Measurements from ENCODE around the gene RHBDD2.
A peak's percentile ranks its signal among the peaks of the same experiment; 100 is the strongest.

RHBDD2 gene

DNA sequence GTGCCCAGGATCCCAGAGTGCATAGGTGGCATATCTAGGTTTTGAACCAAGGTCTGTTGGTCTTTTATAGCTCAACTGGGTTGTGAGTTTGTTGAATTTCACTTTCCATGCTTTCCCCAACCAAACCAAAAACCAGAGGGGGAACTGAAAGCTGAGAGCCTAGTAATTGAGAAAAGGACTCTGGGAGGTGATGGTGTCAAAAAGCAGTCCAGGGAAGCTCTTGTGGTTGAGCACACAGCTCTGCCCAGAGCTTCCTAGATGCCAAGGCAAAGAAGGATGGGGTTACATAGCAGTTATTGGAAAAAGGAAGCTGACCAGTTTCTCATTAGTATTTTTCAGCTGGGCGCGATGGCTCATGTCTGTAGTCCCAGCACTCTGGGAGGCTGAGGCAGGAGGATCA, 46.1 kb downstream of the RHBDD2 start:
- ChIA-PET POLR2A (interaction anchor here (3.2 kb wide), 1 partner anchor 9 kb away, joined by 21 read pairs; the partner anchor contains the start of gene POR), CTCF (interaction anchor here (0.7 to 2.1 kb wide), 6 partner anchors 9 to 96 kb away, joined by 3 to 6 read pairs (median 3); partner anchors contain the start of gene POR)
- no peak for DNase-seq (ENCODE audit: extremely low spot score)
- TF ChIP-seq CTCF (IDR thresholded peaks at IDR 0.05; ENCODE audit: control extremely low read depth, extremely low read depth, low read depth, missing control alignments), result no peak

- DNase-seq (ENCODE audit: extremely low spot score), result no peak
- TF ChIP-seq CTCF (IDR thresholded peaks at IDR 0.05; ENCODE audit: control extremely low read depth, extremely low read depth, low read depth, missing control alignments), result no peak
- ChIA-PET POLR2A (interaction anchor here (3.2 kb wide), 1 partner anchor 10 kb away, joined by 21 read pairs; the partner anchor contains the start of gene POR), CTCF (interaction anchor here (1.0 to 2.1 kb wide), 5 partner anchors 11 to 95 kb away, joined by 3 to 6 read pairs (median 3); partner anchors contain the start of gene POR)
Measured at GRCh38 chr7:75925717-75926435, 47.0 kb downstream of the RHBDD2 start.

DNA sequence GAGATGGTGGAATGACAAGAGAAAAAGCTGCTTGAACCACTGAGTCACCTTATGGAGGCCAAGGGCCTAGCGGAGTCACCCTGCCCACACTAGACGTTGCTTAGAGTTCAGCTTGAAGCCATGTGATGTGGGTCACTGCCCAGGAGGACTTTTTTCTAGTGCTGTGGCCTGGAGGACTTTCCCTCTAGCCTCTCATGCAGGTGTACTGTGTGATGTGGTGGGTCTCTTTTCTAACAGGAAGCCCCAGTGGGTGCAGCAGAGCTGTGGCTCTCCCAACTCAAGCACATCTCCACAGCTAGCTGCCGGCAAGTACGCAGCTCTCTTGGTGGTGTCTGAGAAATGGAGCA, 49.7 kb downstream of the RHBDD2 start:
- POLR2A ChIA-PET, result interaction anchor here (1.6 kb wide), 1 partner anchor 13 kb away, joined by 11 read pairs; the partner anchor contains the start of gene POR
- CTCF ChIA-PET, result interaction anchor here (0.8 to 2.9 kb wide), 6 partner anchors 13 to 91 kb away, joined by 3 to 10 read pairs (median 4); no protein-coding TSS in a partner anchor
- peak; percentile 64 for DNase-seq (ENCODE audit: extremely low spot score)
- TF ChIP-seq CTCF (IDR thresholded peaks at IDR 0.05; ENCODE audit: control extremely low read depth, extremely low read depth, low read depth, missing control alignments), result no peak

DNA sequence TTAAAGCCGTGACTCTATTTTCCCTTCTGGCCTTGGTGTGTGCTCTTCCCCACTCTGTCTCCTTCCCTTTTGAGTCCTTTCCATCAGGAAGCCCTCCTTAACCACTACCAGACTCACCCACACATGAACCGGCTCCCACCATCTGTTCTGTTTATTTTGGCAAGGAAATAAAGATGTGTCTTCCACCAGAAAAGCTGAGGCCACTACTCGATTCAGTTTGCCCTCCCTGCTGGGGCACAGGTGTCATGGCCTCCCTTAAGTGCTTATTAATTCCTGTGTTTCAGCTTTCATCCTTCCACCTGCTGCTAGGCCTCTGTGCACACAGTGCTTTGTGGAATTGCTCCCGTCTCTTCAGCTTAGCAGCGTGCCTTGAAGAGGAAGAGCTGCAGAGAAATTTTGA, 52.8 kb downstream of the RHBDD2 start:
- DNase-seq (ENCODE audit: extremely low spot score), result no peak
- POLR2A ChIA-PET, result no interaction called here
- CTCF ChIA-PET, result no interaction called here
- TF ChIP-seq CTCF (IDR thresholded peaks at IDR 0.05; ENCODE audit: control extremely low read depth, extremely low read depth, low read depth, missing control alignments), result no peak

DNA sequence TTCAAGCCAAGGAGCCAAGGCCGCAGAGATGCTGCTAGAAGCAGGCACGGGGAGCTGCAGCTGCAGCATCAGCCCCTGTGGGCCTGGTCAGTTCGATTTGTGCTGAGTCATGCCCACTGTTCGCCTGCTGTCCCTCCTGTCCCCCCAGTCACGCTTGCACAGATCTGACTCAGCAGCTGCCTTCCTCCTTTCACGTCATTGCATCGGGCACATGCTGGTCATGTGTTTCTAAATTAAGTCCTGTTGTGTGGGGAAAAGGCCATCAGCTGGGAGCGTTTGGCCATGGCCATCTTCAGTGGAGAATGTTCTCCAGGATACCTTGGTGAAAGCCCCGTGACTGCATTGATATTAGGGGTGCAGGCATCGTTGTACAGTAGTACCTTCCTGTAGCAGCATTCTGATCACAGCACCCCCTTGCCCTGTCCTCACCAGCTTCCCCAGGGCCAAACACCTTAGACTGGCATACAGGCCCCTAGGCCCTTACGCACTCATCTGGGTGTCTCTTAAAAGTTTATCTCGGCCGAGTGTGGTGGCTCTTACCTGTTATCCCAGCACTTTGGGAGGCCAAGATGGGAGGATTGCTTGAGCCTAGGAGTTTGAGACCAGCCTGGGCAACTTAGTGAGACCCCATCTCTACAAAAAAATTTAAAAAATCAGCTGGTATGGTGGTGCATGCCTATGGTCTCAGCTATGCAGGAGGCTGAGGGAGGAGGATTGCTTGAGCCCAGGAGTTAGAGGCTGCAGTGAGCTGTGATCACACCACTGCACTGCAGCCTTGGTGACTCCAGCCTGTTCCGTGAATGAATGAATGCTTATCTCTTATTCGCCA, 59.3 kb downstream of the RHBDD2 start:
- ChIA-PET CTCF (interaction anchor here (1.3 to 1.9 kb wide), 2 partner anchors 8 to 83 kb away, joined by 4 to 6 read pairs; no protein-coding TSS in a partner anchor), POLR2A (interaction anchor here (0.7 kb wide), 1 partner anchor 17 kb away, joined by 3 read pairs; no protein-coding TSS in a partner anchor)
- no peak for TF ChIP-seq CTCF (IDR thresholded peaks at IDR 0.05; ENCODE audit: control extremely low read depth, extremely low read depth, low read depth, missing control alignments)
- DNase-seq (ENCODE audit: extremely low spot score), result no peak

Data from GM10248 (cell line).